NCI-H526 (cell line): ENCODE measurements around the gene DAGLB.
"Not testable (repeated sequence)": the region's sequence is repeated elsewhere in the genome, so short reads cannot be mapped to it uniquely, and the experiment has no call there.

ENCODE experiments used
- DNase-seq, 2 experiments: peaks; one replicate each; lab custom pipeline; 2025; lab: John Stamatoyannopoulos, UW

The DAGLB gene

DNA sequence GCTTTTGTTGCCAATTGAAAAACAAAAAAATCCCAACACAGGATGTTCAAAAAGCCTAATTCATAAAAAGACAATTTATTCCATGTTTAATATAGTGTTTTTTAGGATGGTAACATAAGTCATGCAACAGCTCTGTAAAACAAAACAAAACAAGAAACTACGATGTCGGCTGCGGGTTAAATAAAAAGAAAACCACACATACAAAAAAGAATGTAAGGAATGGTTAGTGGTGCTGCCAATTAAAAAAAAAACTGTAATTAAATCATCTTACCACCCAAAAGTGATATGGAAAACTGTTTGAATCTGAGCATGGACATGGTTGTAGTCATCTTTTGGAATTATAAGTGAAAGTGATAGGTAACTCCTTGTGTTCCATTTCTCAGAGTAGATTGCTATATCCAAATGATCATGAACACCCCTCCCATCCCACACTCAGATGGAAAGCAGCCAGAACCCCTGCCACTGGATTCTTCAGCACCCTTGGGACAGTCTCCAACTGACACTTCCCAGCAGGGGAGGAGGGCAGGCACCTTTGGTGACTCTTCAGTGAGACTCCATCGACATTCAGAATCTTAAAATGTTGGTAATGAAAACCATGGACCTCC lies 14.3 kb upstream of the DAGLB start:
- no peak for DNase-seq

DNA sequence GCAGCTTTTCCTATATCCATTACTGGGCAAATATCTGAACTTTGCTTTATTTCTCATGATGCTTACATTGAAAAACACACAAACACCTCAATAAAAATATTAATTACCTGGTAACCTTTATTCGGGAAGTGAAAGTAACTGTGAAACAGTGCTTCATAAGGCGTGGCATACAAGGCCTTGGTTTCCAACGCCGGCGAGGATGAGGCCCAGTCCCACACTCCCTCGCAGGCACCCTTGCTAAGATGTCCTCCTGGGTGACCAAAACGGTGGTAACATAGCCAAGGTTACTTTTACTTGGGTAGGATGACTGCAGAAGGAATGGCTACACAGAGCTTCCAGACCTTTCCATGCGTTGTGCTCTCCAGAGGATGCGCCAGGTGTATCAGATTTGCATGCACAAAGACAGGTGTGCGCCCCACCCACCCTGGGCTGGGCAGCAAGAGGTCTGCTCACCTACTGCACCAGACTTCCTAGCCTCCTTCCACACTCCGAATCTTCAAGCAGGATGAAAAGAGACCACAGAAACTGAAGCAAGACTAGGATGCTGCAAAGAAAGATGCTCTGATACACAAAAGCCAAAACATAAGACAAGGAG lies 13.3 kb upstream of the DAGLB start:
- peak; percentile 67 to 88 for DNase-seq

DNA sequence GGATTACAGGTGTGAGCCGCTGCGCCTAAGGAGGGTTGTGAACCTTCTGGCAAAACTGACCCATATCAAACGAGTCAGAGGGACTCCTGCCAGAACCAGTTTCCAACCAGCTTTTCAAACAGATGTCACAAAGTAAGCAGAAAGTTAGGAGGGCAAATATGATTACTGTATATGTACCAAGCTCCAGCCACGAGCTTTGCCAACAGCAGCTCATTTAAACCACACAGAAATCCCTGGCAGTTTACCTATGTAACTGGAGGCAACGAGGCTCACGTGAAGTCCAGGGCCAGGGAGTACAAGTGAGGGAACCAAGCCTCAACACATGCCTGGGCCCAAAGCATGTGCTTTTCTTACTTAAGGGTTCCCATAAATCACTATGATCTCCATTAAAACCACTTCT lies 12.5 kb upstream of the DAGLB start:
- no peak for DNase-seq

DNA sequence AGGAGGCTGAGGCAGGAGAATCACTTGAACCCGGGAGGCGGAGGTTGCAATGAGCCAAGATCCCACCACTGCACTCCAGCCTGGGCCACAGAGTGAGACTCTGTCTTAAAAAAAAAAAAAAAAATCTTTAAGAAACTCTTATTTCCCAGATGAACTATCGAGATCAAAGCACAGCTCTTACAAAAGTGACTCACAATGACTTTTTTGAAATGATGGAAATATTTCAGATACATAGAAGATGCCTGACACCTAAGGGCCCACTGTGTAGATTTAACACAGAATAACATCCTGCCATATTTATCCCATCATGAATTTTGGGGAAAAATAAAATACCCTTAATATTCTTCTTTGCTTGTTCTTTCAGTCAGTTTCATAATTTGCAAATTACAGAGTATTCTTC lies 10.9 kb upstream of the DAGLB start:
- not testable (repeated sequence) for DNase-seq

DNA sequence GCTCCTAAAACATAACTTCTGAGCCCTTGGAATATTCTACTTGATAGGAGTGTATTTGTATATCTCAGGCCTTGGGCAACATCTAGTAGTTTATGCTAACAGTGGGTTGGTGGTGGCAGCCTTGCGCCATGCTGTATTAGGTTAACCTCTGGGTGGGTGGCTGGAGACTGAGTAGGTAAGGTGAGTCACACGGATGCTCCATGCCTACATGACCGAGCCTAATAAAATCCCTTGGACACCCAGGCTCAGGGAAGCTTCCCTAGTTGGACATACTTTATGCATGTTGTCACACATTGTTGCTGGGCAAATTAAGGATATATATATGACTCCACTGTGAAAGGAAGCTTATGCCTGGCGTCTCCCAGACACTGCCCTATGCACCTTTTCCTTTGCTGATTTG lies 6.0 kb upstream of the DAGLB start:
- no peak for DNase-seq

DNA sequence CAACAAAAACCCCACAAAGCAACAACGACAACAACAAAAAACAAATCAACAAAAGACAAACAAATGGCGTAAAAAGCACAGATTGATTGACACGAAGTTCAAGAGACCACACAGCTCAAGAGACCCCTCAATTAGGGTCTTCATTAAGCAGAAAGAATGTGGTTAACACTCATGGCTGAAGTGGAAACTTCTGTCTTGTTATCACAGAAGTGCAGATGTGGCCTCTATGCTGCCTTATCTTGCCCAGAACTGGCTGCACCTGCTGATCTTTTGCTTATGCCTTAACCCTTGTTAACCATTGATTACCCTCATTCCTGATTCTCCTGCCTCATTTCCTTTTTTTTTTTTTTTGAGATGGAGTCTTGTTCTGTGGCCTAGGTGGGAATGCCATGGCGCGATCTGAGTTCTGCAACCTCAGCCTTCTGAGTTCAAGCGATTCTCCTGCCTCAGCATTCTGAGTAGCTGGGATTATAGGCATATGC lies 3.5 kb upstream of the DAGLB start:
- DNase-seq, result no peak

DNA sequence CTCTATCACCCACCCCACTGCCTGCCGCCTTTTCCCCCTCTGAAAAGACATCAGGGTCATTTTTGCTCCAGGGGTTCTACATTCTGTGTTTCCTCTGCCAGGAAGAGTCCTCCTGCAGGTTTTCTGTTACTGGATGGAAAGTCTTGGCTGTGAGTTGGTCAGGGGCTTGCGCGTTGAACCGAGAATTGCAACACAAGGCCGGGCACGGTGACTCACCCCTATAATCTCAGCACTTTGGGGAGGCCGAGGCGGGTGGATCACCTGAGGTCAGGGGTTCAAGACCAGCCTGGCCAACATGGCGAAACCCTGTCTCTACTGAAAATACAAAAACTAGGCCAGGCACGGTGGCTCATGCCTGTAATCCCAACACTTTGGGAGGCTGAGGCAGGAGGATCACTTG lies 2.8 kb upstream of the DAGLB start:
- DNase-seq, result not testable (repeated sequence)

DNA sequence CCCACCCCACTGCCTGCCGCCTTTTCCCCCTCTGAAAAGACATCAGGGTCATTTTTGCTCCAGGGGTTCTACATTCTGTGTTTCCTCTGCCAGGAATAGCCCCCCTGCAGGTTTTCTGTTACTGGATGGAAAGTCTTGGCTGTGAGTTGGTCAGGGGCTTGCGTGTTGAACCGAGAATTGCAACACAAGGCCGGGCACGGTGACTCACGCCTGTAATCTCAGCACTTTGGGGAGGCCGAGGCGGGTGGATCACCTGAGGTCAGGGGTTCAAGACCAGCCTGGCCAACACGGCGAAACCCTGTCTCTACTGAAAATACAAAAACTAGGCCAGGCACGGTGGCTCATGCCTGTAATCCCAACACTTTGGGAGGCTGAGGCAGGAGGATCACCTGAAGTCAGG lies 2.1 kb upstream of the DAGLB start:
- DNase-seq, result not testable (repeated sequence)

DNA sequence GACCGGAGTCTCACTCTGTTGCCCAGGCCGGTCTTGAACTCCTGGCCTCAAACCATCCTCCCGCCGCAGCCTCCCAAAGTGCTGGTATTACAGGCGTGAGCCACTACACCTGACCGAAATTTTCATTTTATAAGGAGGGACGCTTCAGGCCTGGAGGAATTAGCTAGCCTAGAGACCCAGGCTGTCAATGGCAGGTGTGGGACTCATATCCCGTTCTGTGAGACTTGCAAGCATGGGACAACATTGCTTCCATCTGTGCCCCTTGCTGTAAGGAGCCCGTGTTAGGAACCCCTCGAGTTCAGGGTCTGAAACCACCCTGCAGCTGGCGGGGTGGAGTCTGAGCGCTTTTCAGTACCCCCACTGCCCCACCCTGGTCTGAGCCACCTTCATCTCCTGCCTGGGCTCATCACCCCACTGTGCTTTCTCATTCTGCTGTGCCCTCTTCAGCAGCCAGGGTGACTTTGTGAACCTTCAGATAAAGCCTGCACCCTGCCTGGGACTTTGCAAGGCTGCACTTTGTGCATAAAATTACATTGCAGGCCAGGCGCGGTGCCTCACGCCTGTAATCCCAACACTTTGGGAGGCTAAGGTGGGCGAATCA lies 1.3 kb upstream of the DAGLB start:
- no peak for DNase-seq

DNA sequence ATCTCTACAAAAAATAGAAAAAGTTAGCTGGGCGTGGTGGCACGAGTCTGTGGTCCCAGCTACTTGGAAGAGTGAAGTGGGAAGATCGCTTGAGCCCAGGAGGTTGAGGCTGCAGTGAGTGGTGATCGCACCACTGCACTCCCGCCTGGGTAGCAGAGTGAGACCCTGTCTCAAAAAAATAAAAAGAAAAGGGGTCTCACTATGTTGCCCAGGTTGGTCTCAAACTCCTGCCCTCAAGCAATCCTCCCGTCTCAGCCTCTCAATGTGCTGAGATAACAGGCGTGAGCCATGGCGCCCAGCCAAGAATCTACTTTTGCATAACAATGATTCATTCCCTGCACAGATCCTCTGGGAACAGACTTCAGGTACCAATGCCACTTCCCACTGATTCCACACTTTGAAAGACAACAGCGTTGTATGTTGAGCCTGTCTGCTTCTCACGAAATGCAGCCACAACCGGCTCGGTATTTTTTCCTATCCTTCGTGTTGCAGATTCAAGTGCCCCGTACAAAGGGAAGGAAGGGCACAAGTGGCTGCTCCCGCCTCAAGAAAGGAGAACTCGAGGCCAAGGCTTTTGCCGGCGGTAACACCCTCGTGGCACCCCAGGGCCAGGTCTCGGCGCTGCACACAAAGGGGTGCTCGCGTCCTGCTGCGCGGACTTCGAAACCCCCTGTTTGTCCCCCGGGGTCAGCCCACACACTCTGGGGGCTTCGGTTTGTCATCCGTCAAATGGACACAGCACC lies 745 bp downstream of the DAGLB start:
- peak; percentile 49 to 75 for DNase-seq

DNA sequence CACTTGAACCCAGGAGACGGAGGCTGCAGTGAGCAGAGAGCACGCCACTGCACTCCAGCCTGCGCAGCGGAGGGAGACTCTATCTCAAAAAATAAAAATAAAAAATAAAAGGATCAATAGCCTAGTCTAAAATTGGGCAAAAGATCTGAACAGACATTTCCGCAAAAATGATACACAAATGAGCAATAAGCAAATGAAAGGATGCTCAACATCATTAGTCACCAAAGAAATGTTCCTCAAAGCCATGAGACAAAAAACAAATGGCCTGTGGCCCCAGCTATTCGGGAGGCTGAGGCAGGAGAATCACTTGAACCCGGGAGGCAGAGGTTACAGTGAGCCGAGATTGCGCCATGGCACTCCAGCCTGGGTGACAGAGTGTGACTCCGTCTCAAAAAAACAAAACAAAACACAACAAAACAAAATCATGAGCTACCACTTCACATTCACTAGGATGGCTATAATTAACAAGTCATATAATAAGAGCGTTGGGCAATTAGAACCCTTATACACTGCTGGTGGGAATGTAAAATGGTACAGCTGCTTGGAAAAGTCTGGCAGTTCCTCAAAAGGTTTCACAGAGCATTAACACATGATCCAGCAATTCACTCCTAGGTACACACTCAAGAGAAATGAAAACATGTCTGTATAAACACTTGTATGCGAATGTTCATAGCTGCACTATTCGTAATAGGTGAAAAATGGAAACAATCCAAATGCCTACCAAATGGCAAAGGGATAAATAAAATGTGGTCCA lies 3.1 kb downstream of the DAGLB start:
- no peak for DNase-seq

DNA sequence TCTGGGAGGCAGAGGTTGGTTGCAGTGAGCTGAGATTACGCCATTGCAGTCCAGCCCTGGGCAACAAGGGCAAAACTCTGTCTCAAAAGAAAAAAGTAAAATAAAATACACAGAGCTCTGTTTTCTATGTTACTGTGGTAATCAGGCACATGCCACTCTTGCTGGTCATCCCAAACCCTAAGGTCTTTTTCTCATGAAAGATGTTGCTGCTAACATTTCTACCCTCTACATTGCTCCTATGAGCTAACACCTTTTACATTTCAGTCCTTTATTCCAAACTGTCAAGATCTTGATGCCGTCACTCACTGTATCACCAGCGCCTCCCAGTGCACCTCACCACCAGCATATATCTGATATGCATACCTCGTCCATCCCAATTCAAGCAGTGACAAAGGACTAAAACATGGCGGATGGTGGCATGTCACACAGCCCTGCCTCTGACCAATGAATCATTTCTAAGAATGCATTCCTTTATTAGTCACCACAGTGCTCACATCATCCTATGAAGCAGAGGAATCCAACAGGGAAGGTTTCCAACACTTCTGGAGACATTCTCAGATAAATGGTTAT lies 4.3 kb downstream of the DAGLB start:
- no peak for DNase-seq

DNA sequence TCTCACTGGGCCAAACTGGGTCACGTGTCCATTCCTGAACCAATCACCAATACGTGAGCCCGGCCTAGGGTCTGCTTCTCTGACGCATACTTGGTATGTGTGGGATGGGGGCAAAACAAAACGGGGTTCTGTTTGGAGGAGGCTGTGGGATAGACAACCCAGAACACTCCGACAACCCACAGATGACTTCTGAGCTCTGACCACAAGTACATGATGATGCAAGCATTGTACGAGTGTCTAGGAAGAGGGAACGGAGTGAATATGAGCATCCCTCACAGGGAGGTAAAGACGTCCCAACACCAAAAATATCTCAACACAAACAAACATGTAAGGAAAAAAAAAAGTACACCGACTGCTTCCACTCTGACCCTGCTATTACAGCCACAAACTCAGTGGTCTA lies 5.6 kb downstream of the DAGLB start:
- DNase-seq, result no peak

DNA sequence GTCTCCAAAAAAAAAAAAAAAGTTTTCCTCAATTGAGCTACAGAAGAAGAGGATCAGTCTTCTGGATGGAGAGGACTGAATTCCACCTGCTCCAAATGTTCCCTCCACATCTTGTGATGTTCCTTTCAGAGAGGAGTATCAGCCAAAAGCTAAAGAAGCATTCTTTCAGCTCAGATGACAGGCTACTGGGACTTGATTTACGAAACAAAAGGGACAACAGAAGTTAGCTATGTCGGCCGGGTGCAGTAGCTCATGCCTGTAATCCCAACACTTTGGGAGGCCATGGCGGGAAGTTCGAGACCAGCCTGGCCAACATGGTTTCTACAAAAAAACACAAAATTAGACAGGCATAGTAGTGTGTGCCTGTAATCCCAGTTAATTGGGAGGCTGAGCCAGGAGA lies 7.4 kb downstream of the DAGLB start:
- no peak for DNase-seq

DNA sequence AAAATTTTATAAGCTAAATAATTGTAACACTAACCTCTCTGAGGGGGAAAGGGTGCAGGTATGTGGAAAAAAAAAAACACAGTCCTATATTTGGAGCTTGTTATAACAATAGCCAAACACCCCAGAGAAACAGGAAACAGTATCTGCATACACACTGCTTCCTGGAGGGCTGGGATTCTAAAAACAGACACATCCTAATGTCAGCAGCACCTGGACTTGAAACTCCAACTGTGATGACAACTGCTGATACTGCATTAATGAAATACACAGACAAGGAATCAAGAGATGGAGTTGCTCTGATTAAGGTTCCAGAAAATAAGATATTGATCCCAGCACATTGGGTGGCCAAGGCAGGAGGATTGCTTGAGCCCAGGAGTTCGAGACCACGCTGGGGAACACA lies 9.3 kb downstream of the DAGLB start:
- no peak for DNase-seq

DNA sequence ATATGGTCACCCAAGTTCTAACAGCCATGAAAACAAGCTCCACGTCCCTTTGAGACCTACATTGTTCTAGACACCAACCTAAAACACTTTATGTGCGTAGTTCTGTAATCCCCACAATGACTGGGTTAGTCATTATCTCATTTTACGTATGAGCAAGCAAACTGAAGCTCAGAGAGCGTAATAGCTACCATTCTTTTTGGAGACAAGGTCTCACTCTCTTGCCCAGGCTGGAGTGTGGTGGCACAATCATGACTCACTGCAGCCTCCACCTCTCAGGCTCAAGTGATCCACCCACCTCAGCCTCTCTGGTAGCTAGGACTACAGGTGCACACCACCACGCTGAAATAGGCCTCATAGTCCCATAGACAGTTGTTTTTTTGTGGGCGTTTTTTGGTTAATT lies 10.5 kb downstream of the DAGLB start:
- DNase-seq, result no peak

DNA sequence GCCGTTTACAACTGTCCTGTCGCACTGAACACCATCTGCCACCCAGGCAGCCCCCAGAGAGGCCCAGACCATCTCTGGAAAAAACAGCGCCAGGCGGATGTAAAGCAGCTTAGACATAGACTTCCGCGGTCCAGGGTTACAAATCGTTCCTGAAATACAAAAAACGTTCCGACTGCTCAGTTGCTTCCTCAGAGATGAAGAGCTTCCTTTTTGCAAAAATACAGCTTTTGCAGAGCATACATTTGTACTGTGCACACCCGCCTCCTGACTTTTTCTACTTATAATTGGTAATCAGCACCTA lies 11.4 kb downstream of the DAGLB start:
- DNase-seq, result no peak

DNA sequence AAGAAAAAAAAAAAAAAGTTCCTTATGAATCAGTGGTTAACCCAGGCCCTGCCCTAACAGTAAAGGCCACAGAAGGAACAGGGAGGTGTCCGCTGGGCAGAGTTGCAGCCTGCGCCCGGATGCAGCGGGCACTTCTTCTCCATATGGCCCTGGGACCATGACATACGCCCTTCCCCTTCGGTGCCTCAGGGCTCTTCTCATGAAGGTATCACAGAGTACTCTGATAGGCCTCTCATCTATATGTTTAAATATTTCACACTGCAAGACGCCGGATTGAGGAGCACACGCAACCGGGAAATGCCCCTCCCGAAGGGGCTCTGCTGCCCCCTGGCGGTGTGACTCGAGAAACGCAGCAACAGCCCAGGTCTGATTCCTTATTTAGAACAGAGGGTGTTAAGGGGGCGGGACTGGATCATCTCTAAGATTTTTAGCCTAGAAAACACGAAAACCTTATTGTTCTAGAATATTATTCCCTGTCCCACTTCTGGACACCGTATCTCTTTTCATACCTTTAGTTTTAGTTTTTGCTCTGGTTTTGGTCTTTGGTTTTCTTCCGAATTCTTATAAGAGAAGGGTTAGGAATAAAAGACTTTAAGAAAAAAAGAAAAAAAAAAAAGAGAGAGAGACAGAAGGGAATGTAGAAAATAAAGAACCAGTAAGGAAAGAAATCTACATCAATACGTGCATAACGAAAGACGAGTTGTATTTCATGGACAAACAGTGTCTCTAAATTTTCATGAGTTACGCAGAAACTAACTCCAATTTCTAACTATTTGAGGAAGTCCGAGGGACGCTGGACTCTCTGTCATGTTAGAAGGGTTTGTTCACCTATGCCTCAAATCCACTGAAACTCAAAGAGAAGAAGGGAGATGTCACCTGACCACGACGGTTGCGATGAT lies 12.0 kb downstream of the DAGLB start:
- DNase-seq, result peak; percentile 52 to 64

DNA sequence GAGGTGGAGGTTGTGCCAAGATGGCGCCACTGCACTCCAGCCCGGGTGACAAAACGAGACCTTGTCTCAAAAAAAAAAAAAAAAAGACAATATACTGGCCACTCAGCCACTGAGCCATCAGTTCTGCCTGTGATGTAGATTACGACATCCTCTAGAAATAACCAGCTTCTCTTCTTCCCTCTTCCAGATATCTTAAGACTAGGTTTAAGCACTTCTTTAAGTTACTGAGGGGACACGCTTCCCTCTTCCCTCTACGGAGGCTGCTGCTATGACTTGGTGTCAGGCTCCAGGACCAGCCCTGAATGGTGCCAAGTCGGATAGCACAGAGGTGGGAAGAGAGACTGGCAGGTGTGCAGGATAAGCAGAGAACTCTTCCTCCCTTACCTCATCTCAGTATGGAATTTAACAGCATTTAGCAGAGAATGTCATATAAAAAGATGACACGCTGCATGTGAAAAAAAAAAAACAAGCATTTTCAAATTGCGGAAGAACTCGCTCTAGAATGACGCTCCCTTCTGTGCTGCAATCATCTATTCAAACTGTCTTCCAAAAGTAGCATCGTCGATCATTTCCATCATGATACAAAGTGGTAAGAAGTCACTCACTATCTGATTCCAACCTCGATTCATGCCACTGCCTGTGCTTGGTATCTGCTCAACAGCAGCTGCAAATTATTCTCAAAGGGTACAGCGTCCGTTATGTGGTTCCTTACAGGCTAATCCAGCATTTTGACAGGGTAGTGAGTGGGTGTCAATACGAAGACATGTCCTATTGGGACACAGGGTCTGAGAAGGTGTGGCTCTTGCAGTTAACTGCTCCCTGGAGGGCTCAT lies 13.8 kb downstream of the DAGLB start:
- DNase-seq, result no peak

DNA sequence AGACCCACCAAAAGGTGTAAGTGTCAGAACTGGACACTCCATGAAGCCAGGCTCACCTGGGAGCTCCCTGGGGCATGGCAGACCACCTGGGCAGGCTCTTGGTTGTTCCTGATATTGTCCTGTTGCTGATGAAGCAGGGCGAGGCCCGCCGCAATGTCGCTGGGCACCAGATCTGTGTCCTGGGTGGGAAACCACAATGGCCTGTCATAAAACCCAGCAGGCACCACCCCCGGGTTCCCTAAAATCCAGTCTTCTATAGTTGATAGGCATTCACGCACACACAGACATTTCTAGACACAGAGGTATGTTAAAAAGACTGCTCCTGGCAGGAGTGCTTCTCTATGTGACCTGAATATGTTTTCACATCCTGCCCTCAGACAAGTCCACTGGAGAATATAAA lies 15.0 kb downstream of the DAGLB start:
- DNase-seq, result no peak
